ENCODE measurements around the gene C5AR2.

GRCh38 chr19:47331931-47332547 lies at the start of gene C5AR2:
- TF ChIP-seq CTCF (conservative IDR thresholded peaks at IDR 0.05; ENCODE audit: low read depth, low read length) = no peak
- TF ChIP-seq EZH2 (IDR thresholded peaks at IDR 0.05; ENCODE audit: borderline replicate concordance, low read depth, low read length, poor library complexity, severe bottlenecking) = no peak

Measured in A673 (cell line).